Measurements from ENCODE around the gene BCL7A. TPM values are rescaled to one million over a fixed set of nuclear protein-coding genes. Genes with fewer than 3 reads are reported as not detected.

BCL7A gene
- total RNA-seq, 6 experiments from 2014 or later, result 3.5 to 6.4 (median 4.6) TPM

DNA sequence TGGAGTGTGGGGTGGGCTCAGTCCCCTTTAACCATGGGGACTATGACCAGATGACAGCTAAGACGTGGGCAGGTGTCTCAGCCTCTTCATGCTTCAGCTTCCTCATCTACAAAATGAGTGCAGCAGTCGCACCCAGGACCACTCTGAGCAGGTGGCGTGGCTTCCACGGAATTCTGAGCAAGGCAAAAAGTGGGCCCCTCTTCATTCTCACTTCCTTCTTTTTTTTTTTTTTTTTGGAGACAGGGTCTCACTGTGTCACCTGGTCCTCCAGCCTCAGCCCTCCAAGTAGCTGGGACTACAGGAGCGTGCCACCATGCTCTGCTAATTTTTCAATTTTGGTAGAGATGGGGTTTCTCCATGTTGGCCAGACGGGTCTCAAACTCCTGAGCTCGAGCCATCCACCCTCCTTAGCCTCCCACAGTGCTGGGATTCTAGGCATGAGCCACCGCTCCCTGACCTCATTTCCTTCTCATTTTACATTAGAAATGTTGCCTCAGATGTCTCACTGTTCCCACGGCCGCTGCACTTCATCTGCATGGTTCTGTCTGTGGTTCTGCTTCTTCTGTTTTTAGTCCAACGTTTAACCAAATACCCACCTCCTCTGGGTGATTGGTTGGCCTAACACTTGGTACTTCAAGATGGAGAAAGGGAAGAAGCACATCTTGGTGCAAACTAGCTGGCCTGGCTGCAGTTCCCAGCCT is 41.3 kb upstream of the BCL7A start:
- Histone ChIP-seq H3K36me3 (no peaks in the 10 kb centered on the region), H3K27me3 (no peaks in the 10 kb centered on the region), H3K4me3 (no peak overlapping the region), H3K9me3 (no peaks in the 10 kb centered on the region), H3K4me1 (no peaks in the 10 kb centered on the region), H3K27ac (no peak overlapping the region)
- 52% methylated on average over 6 of the region's 11 CpGs for WGBS (ENCODE audit: insufficient coverage, low coverage, low lambda C conversion rate, missing lambda C conversion rate)
- TF ChIP-seq POLR2A (IDR thresholded peaks at IDR 0.05), result no peak
- TF ChIP-seq, protein P1, sequence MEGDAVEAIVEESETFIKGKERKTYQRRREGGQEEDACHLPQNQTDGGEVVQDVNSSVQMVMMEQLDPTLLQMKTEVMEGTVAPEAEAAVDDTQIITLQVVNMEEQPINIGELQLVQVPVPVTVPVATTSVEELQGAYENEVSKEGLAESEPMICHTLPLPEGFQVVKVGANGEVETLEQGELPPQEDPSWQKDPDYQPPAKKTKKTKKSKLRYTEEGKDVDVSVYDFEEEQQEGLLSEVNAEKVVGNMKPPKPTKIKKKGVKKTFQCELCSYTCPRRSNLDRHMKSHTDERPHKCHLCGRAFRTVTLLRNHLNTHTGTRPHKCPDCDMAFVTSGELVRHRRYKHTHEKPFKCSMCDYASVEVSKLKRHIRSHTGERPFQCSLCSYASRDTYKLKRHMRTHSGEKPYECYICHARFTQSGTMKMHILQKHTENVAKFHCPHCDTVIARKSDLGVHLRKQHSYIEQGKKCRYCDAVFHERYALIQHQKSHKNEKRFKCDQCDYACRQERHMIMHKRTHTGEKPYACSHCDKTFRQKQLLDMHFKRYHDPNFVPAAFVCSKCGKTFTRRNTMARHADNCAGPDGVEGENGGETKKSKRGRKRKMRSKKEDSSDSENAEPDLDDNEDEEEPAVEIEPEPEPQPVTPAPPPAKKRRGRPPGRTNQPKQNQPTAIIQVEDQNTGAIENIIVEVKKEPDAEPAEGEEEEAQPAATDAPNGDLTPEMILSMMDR (IDR thresholded peaks at IDR 0.05), result no peak
- no peak for DNase-seq
- intact Hi-C loops (cut with DNase I), result no loop called here
- ATAC-seq, result peak in 1 of 4 donors; percentile 32

GRCh38 chr12:121980892-121981272 is 40.8 kb upstream of the BCL7A start:
- Histone ChIP-seq H3K36me3 (no peaks in the 10 kb centered on the region), H3K4me3 (no peak overlapping the region), H3K27me3 (no peaks in the 10 kb centered on the region), H3K27ac (no peak overlapping the region), H3K9me3 (no peaks in the 10 kb centered on the region), H3K4me1 (no peaks in the 10 kb centered on the region)
- intact Hi-C loops (cut with DNase I), result no loop called here
- DNase-seq, result no peak
- TF ChIP-seq POLR2A (IDR thresholded peaks at IDR 0.05), result no peak
- TF ChIP-seq, protein P1 (IDR thresholded peaks at IDR 0.05), result no peak
- WGBS (ENCODE audit: insufficient coverage, low coverage, low lambda C conversion rate, missing lambda C conversion rate), result 91% methylated on average over 7 of the region's 14 CpGs
- no peak for ATAC-seq

- TF ChIP-seq POLR2A (IDR thresholded peaks at IDR 0.05), result no peak
- TF ChIP-seq, protein P1 (IDR thresholded peaks at IDR 0.05), result no peak
- Histone ChIP-seq H3K27ac (no peak overlapping the region), H3K9me3 (no peaks in the 10 kb centered on the region), H3K4me1 (no peaks in the 10 kb centered on the region), H3K36me3 (no peaks in the 10 kb centered on the region), H3K27me3 (no peaks in the 10 kb centered on the region), H3K4me3 (no peak overlapping the region)
- ATAC-seq (no peak), DNase-seq (no peak)
- 64% methylated on average over 5 of the region's 8 CpGs for whole genome bisulfite sequencing (ENCODE audit: insufficient coverage, low coverage, low lambda C conversion rate, missing lambda C conversion rate)
- intact Hi-C loops (cut with DNase I), result no loop called here
Measured at GRCh38 chr12:121981456-121981855, 40.2 kb upstream of the BCL7A start.

GRCh38 chr12:121982950-121983349 is 38.7 kb upstream of the BCL7A start:
- Histone ChIP-seq H3K4me1 (no peaks in the 10 kb centered on the region), H3K4me3 (no peak overlapping the region), H3K36me3 (no peaks in the 10 kb centered on the region), H3K9me3 (no peaks in the 10 kb centered on the region), H3K27me3 (no peaks in the 10 kb centered on the region), H3K27ac (no peak overlapping the region)
- ATAC-seq (no peak), DNase-seq (no peak)
- WGBS (ENCODE audit: insufficient coverage, low coverage, low lambda C conversion rate, missing lambda C conversion rate), result 63% methylated on average over 1 of the region's 6 CpGs
- intact Hi-C loops (cut with DNase I), result no loop called here
- TF ChIP-seq POLR2A (IDR thresholded peaks at IDR 0.05), result no peak
- TF ChIP-seq, protein P1 (IDR thresholded peaks at IDR 0.05), result no peak

All from right lobe of liver (tissue), 6 donors.